SK-N-SH (cell line): ENCODE data around the gene OSBPL8. TPM values are rescaled to one million over a fixed set of nuclear protein-coding genes. Genes with fewer than 3 reads are reported as not detected.

Experiments
- CTCF ChIA-PET: fragments of 300-600, 350-600 bp; formaldehyde crosslinking; extraction: SDS; loops from one replicate; lab custom pipeline; 2021; lab: Yijun Ruan, JAX
- POLR2A ChIA-PET: fragments of 350-600 bp; sonication (Branson Sonifier 250); formaldehyde crosslinking; extraction: SDS; loops from one replicate; lab custom pipeline; 2020; ENCODE audit warnings: antibody characterized with exemption, inconsistent platforms; lab: Yijun Ruan, JAX
- DNase-seq: peaks from one replicate; pipeline ENCODE4 v3.0.0; 2012
- H2AFZ ChIP-seq: fragments of 200-600 bp; sonication (generic); 2 replicates; pipeline ENCODE4 v1.8.1; 2016; ENCODE audit warnings: antibody characterized with exemption, mild to moderate bottlenecking, low read depth
- H3F3A ChIP-seq: fragments of 200-600 bp; sonication (generic); replicated peaks from 2 replicates; pipeline ENCODE3; 2016; ENCODE audit warnings: antibody characterized with exemption, mild to moderate bottlenecking; ENCODE audit not compliant: insufficient read depth
- H3K27ac ChIP-seq, 2 experiments: fragments of 200-500 bp in 1 of 2; fragments of 200-600 bp in 1 of 2; sonication (Bioruptor generic) in 1 of 2; sonication (generic), shearing (Covaris generic) in 1 of 2; 2 replicates each; pipeline versions ENCODE4 v1.5.1 to v1.6.1; 2014 to 2016; ENCODE audit warnings: low read depth in 2 of 2, inconsistent platforms in 1 of 2, low read length in 1 of 2, mild to moderate bottlenecking in 1 of 2, mixed read lengths in 1 of 2
- H3K27me3 ChIP-seq: fragments of 200-600 bp; sonication (generic), shearing (Covaris generic); 2 replicates; pipeline ENCODE4 v1.6.1; 2016; ENCODE audit warnings: mixed run types; ENCODE audit not compliant: insufficient read depth
- H3K36me3 ChIP-seq, 2 experiments: fragments of 200-500 bp in 1 of 2; fragments of 200-600 bp in 1 of 2; sonication (Bioruptor generic) in 1 of 2; sonication (generic) in 1 of 2; replicated peaks in 1 of 2; 2 replicates each; pipeline versions ENCODE3 to v1.5.1; 2014 to 2016; ENCODE audit warnings: low read length in 1 of 2, mild to moderate bottlenecking in 1 of 2; ENCODE audit not compliant: insufficient read depth in 2 of 2, control insufficient read depth in 1 of 2
- H3K4me1 ChIP-seq, 2 experiments: fragments of 200-500 bp in 1 of 2; fragments of 200-600 bp in 1 of 2; sonication (Bioruptor generic) in 1 of 2; sonication (generic), shearing (Covaris generic) in 1 of 2; 2 replicates each; pipeline versions ENCODE4 v1.5.1 to v1.6.1; 2014 to 2016; ENCODE audit warnings: low read depth in 1 of 2, low read length in 1 of 2, mixed run types in 1 of 2; ENCODE audit not compliant: insufficient read depth in 2 of 2, control insufficient read depth in 1 of 2
- H3K4me2 ChIP-seq: fragments of 200-600 bp; sonication (generic), shearing (Covaris generic); 2 replicates; pipeline ENCODE4 v1.6.1; 2017; ENCODE audit warnings: mixed run types
- H3K4me3 ChIP-seq, 2 experiments: fragments of 200-500 bp in 1 of 2; fragments of 200-600 bp in 1 of 2; sonication (Bioruptor generic) in 1 of 2; sonication (generic), shearing (Covaris generic) in 1 of 2; 2 replicates each; pipeline versions ENCODE4 v1.5.1 to v1.8.1; 2014 to 2016; ENCODE audit warnings: low read depth in 2 of 2, inconsistent platforms in 1 of 2, low read length in 1 of 2, mild to moderate bottlenecking in 1 of 2, mixed read lengths in 1 of 2, moderate library complexity in 1 of 2
- H3K79me2 ChIP-seq: fragments of 200-600 bp; sonication (generic); 2 replicates; pipeline ENCODE4 v1.8.1; 2017; ENCODE audit warnings: mild to moderate bottlenecking; ENCODE audit not compliant: insufficient read depth
- H3K9ac ChIP-seq: fragments of 200-600 bp; sonication (generic); 2 replicates; pipeline ENCODE4 v1.6.1; 2017; ENCODE audit warnings: mixed run types
- H3K9me2 ChIP-seq: fragments of 200-600 bp; sonication (generic); 2 replicates; pipeline ENCODE4 v1.6.1; 2017; ENCODE audit warnings: mixed run types
- H3K9me3 ChIP-seq: fragments of 200-600 bp; sonication (generic); 2 replicates; pipeline ENCODE4 v1.6.1; 2017; ENCODE audit warnings: mixed run types, mild to moderate bottlenecking, moderate library complexity
- H4K20me1 ChIP-seq: fragments of 200-600 bp; sonication (generic); 2 replicates; pipeline ENCODE4 v1.6.1; 2017; ENCODE audit warnings: mild to moderate bottlenecking, mixed run types; ENCODE audit not compliant: insufficient read depth
- ELF1 ChIP-seq: IDR thresholded peaks from 2 replicates; pipeline ENCODE4 v1.4.0; 2012
- FOSL2 ChIP-seq: IDR thresholded peaks from 2 replicates; pipeline ENCODE4 v1.4.0; 2012; ENCODE audit warnings: low read depth, mild to moderate bottlenecking, moderate library complexity, borderline replicate concordance
- FOXM1 ChIP-seq: IDR thresholded peaks from 2 replicates; pipeline ENCODE4 v1.4.0; 2012; ENCODE audit warnings: low read depth, mild to moderate bottlenecking
- GABPA ChIP-seq: IDR thresholded peaks from 2 replicates; pipeline ENCODE4 v1.4.0; 2012; ENCODE audit warnings: low read depth, mild to moderate bottlenecking
- IRF3 ChIP-seq: fragments of 150-350 bp; IDR thresholded peaks from 2 replicates; pipeline ENCODE4 v1.6.1; 2016; ENCODE audit warnings: mild to moderate bottlenecking, low read depth, low read length
- MEF2A ChIP-seq: IDR thresholded peaks from 2 replicates; pipeline ENCODE4 v1.4.0; 2012; ENCODE audit warnings: low read depth, borderline replicate concordance
- PBX3 ChIP-seq: IDR thresholded peaks from 2 replicates; pipeline ENCODE4; 2012
- POLR2AphosphoS5 ChIP-seq: IDR thresholded peaks from 2 replicates; pipeline ENCODE4 v1.6.1; 2012; ENCODE audit warnings: low read depth, low read length
- REST ChIP-seq: IDR thresholded peaks from 2 replicates; pipeline ENCODE4 v1.6.1; 2012; ENCODE audit warnings: mild to moderate bottlenecking, low read depth, low read length, moderate library complexity
- SIN3A ChIP-seq: IDR thresholded peaks from 2 replicates; pipeline ENCODE4 v1.6.1; 2012; ENCODE audit warnings: low read depth, mild to moderate bottlenecking, low read length, moderate library complexity, borderline replicate concordance
- SMC3 ChIP-seq: IDR thresholded peaks from 2 replicates; pipeline ENCODE4 v1.6.1; 2012; ENCODE audit warnings: low read depth, low read length, improper control_type of control experiment
- TAF1 ChIP-seq: IDR thresholded peaks from 2 replicates; pipeline ENCODE4 v1.6.1; 2012; ENCODE audit warnings: low read depth, mild to moderate bottlenecking, low read length, moderate library complexity, borderline replicate concordance
- TCF12 ChIP-seq: IDR thresholded peaks from 2 replicates; pipeline ENCODE4 v1.4.0; 2012
- TEAD4 ChIP-seq: IDR thresholded peaks from 2 replicates; pipeline ENCODE4 v1.4.0; 2012; ENCODE audit warnings: mild to moderate bottlenecking, borderline replicate concordance; ENCODE audit not compliant: insufficient read depth
- USF1 ChIP-seq: IDR thresholded peaks from 2 replicates; pipeline ENCODE4 v1.4.0; 2012; ENCODE audit warnings: low read depth, borderline replicate concordance
- USF2 ChIP-seq: fragments of 150-350 bp; IDR thresholded peaks from 2 replicates; pipeline ENCODE4 v1.6.1; 2017; ENCODE audit warnings: antibody characterized with exemption, low read length, low read depth, borderline replicate concordance
- WGBS: methylation state at CpG from one replicate; pipeline ENCODE4 v1.1.6; 2017; ENCODE audit warnings: low lambda C conversion rate; 5-methylcytosine and 5-hydroxymethylcytosine counted together
- polyA plus RNA-seq, 3 experiments: library from polyadenylated mRNA; depleted of rRNA; stranded (reverse); fragments of >200 nt; gene quantifications; 2 replicates each; pipeline ENCODE4 v1.2.3, GENCODE V29; 2012

Gene OSBPL8
- polyA plus RNA-seq, 1 of the 3 experiments (the other 2 are of a cell fraction): 10.6 TPM

GRCh38 chr12:76545486-76545885 lies 14.1 kb downstream of the OSBPL8 start (continued):
- no peak for TF ChIP-seq USF1
- TF ChIP-seq REST: no peak
- TF ChIP-seq TCF12: no peak
- TF ChIP-seq MEF2A: no peak
- no peak for TF ChIP-seq TAF1
- no peak for TF ChIP-seq ELF1

- POLR2A ChIA-PET: no interaction called here
- peaks cover 3 to 31% of the 10 kb centered on the region in 2 experiments; a peak in 2 of 4 replicates for H3K4me1 ChIP-seq
- H3K9ac ChIP-seq: no peak overlapping the region
- no peaks in the 10 kb centered on the region for H3K27me3 ChIP-seq
- DNase-seq: no peak
- H3K27ac ChIP-seq: no peak overlapping the region
- H3K9me3 ChIP-seq: no peaks in the 10 kb centered on the region
- H4K20me1 ChIP-seq: peaks cover 9% of the 10 kb centered on the region
- H3K4me2 ChIP-seq: no peak overlapping the region
- no peak overlapping the region for H3K4me3 ChIP-seq
- H3K79me2 ChIP-seq: peaks cover 95% of the 10 kb centered on the region
- CTCF ChIA-PET: interaction anchor here (2.5 kb wide), 1 partner anchor 10 kb away, joined by 9 read pairs; no protein-coding TSS in a partner anchor
- H3K9me2 ChIP-seq: no peaks in the 10 kb centered on the region
- H2AFZ ChIP-seq: no peak overlapping the region
- 89% methylated on average over 4 of the region's 4 CpGs for WGBS
- peaks cover 14% of the 10 kb centered on the region for H3F3A ChIP-seq
- peaks cover 0 to 7% of the 10 kb centered on the region in 2 experiments for H3K36me3 ChIP-seq
- TF ChIP-seq TCF12 (no peak), TEAD4 (no peak), POLR2AphosphoS5 (no peak), FOXM1 (no peak), IRF3 (no peak), FOSL2 (no peak), USF2 (no peak), SMC3 (no peak), REST (no peak), GABPA (no peak), SIN3A (no peak), PBX3 (no peak)
These were observed 14.8 kb downstream of the OSBPL8 start for GRCh38 chr12:76544601-76545261.
